ENCODE data around the gene IL6ST.
A peak's percentile ranks its signal among the peaks of the same experiment; 100 is the strongest.
"Not testable (repeated sequence)": the region's sequence is repeated elsewhere in the genome, so short reads cannot be mapped to it uniquely, and the experiment has no call there.

Gene IL6ST

GRCh38 chr5:55994495-55994997 is at the start of gene IL6ST:
Gene IL6ST (minus strand): TSS chr5:55994963. CDS start chr5:55976278, 18,685 bp downstream.
- Histone ChIP-seq H3K36me3 (ENCODE audit: control insufficient read depth, insufficient read depth, low read length, severe bottlenecking) (no peaks in the 10 kb centered on the region), H3K4me3 (ENCODE audit: low read length) (peak within 1 kb of the TSS; percentile 96), H3K27me3 (replicated peaks; ENCODE audit: control insufficient read depth, insufficient read depth, low read length) (no peaks in the 10 kb centered on the region), H3K4me1 (ENCODE audit: control insufficient read depth, insufficient read depth, low read length) (peaks cover 45% of the 10 kb centered on the region), H3K9me3 (ENCODE audit: control insufficient read depth, low read length) (no peaks in the 10 kb centered on the region), H3K9ac (ENCODE audit: low read length) (peak within 1 kb of the TSS; percentile 100)
- peak; percentile 81 for DNase-seq (ENCODE audit: low read depth)

GRCh38 chr5:56039985-56040384 is 45.2 kb upstream of the IL6ST start:
- H3K9me3 ChIP-seq (ENCODE audit: control insufficient read depth, low read length), result no peaks in the 10 kb centered on the region
- no peaks in the 10 kb centered on the region for H3K4me1 ChIP-seq (ENCODE audit: control insufficient read depth, insufficient read depth, low read length)
- H3K27me3 ChIP-seq (replicated peaks; ENCODE audit: control insufficient read depth, insufficient read depth, low read length), result no peaks in the 10 kb centered on the region
- H3K4me3 ChIP-seq (ENCODE audit: low read length), result no peak overlapping the region
- DNase-seq (ENCODE audit: low read depth), result no peak
- no peaks in the 10 kb centered on the region for H3K36me3 ChIP-seq (ENCODE audit: control insufficient read depth, insufficient read depth, low read length, severe bottlenecking)
- H3K9ac ChIP-seq (ENCODE audit: low read length), result no peak overlapping the region

- not testable (repeated sequence) for DNase-seq (ENCODE audit: low read depth); H3K36me3 ChIP-seq (ENCODE audit: control insufficient read depth, insufficient read depth, low read length, severe bottlenecking); H3K9ac ChIP-seq (ENCODE audit: low read length); H3K4me1 ChIP-seq (ENCODE audit: control insufficient read depth, insufficient read depth, low read length); H3K27me3 ChIP-seq (replicated peaks; ENCODE audit: control insufficient read depth, insufficient read depth, low read length); H3K4me3 ChIP-seq (ENCODE audit: low read length); H3K9me3 ChIP-seq (ENCODE audit: control insufficient read depth, low read length)
Observed at GRCh38 chr5:56038206-56038605, 43.4 kb upstream of the IL6ST start.

- no peak for DNase-seq (ENCODE audit: low read depth)
- Histone ChIP-seq H3K36me3 (ENCODE audit: control insufficient read depth, insufficient read depth, low read length, severe bottlenecking) (no peaks in the 10 kb centered on the region), H3K9me3 (ENCODE audit: control insufficient read depth, low read length) (no peaks in the 10 kb centered on the region), H3K27me3 (replicated peaks; ENCODE audit: control insufficient read depth, insufficient read depth, low read length) (no peaks in the 10 kb centered on the region), H3K9ac (ENCODE audit: low read length) (no peak overlapping the region), H3K4me3 (ENCODE audit: low read length) (no peak overlapping the region), H3K4me1 (ENCODE audit: control insufficient read depth, insufficient read depth, low read length) (no peaks in the 10 kb centered on the region)
Observed at GRCh38 chr5:56037531-56038010, 42.8 kb upstream of the IL6ST start.

- H3K4me1 ChIP-seq (ENCODE audit: control insufficient read depth, insufficient read depth, low read length); H3K4me3 ChIP-seq (ENCODE audit: low read length); H3K27me3 ChIP-seq (replicated peaks; ENCODE audit: control insufficient read depth, insufficient read depth, low read length); H3K9me3 ChIP-seq (ENCODE audit: control insufficient read depth, low read length); DNase-seq (ENCODE audit: low read depth); H3K36me3 ChIP-seq (ENCODE audit: control insufficient read depth, insufficient read depth, low read length, severe bottlenecking); H3K9ac ChIP-seq (ENCODE audit: low read length): not testable (repeated sequence)
Observed at GRCh38 chr5:56035394-56035793, 40.6 kb upstream of the IL6ST start.

- not testable (repeated sequence) for H3K27me3 ChIP-seq (replicated peaks; ENCODE audit: control insufficient read depth, insufficient read depth, low read length); H3K4me3 ChIP-seq (ENCODE audit: low read length); H3K9ac ChIP-seq (ENCODE audit: low read length); H3K9me3 ChIP-seq (ENCODE audit: control insufficient read depth, low read length); H3K36me3 ChIP-seq (ENCODE audit: control insufficient read depth, insufficient read depth, low read length, severe bottlenecking)
- DNase-seq (ENCODE audit: low read depth), result peak; percentile 79
- peaks cover 26% of the 10 kb centered on the region for H3K4me1 ChIP-seq (ENCODE audit: control insufficient read depth, insufficient read depth, low read length)
Observed at GRCh38 chr5:56029871-56030630, 35.3 kb upstream of the IL6ST start.

GRCh38 chr5:56029457-56029856 is 34.7 kb upstream of the IL6ST start:
- no peak for DNase-seq (ENCODE audit: low read depth)
- H3K4me3 ChIP-seq (ENCODE audit: low read length), result no peak overlapping the region
- no peaks in the 10 kb centered on the region for H3K9me3 ChIP-seq (ENCODE audit: control insufficient read depth, low read length)

GRCh38 chr5:56028708-56029107 is 33.9 kb upstream of the IL6ST start:
- Histone ChIP-seq H3K9ac (ENCODE audit: low read length) (no peak overlapping the region), H3K4me1 (ENCODE audit: control insufficient read depth, insufficient read depth, low read length) (peaks cover 26% of the 10 kb centered on the region), H3K27me3 (replicated peaks; ENCODE audit: control insufficient read depth, insufficient read depth, low read length) (no peaks in the 10 kb centered on the region), H3K36me3 (ENCODE audit: control insufficient read depth, insufficient read depth, low read length, severe bottlenecking) (no peaks in the 10 kb centered on the region), H3K4me3 (ENCODE audit: low read length) (no peak overlapping the region), H3K9me3 (ENCODE audit: control insufficient read depth, low read length) (no peaks in the 10 kb centered on the region)
- no peak for DNase-seq (ENCODE audit: low read depth)

More at GRCh38 chr5:56029457-56029856, 34.7 kb upstream of the IL6ST start:
- Histone ChIP-seq H3K27me3 (replicated peaks; ENCODE audit: control insufficient read depth, insufficient read depth, low read length) (no peaks in the 10 kb centered on the region), H3K36me3 (ENCODE audit: control insufficient read depth, insufficient read depth, low read length, severe bottlenecking) (no peaks in the 10 kb centered on the region), H3K4me1 (ENCODE audit: control insufficient read depth, insufficient read depth, low read length) (peaks cover 26% of the 10 kb centered on the region), H3K9ac (ENCODE audit: low read length) (no peak overlapping the region)

- H3K9me3 ChIP-seq (ENCODE audit: control insufficient read depth, low read length), result no peaks in the 10 kb centered on the region
- H3K9ac ChIP-seq (ENCODE audit: low read length), result no peak overlapping the region
- no peaks in the 10 kb centered on the region for H3K36me3 ChIP-seq (ENCODE audit: control insufficient read depth, insufficient read depth, low read length, severe bottlenecking)
- H3K27me3 ChIP-seq (replicated peaks; ENCODE audit: control insufficient read depth, insufficient read depth, low read length), result no peaks in the 10 kb centered on the region
- H3K4me1 ChIP-seq (ENCODE audit: control insufficient read depth, insufficient read depth, low read length), result peaks cover 26% of the 10 kb centered on the region
- peak; percentile 85 for DNase-seq (ENCODE audit: low read depth)
- no peak overlapping the region for H3K4me3 ChIP-seq (ENCODE audit: low read length)
Observed at GRCh38 chr5:56026863-56027300, 32.1 kb upstream of the IL6ST start.

GRCh38 chr5:56025151-56025885 is 30.6 kb upstream of the IL6ST start:
- no peak overlapping the region for H3K4me3 ChIP-seq (ENCODE audit: low read length)
- H3K9ac ChIP-seq (ENCODE audit: low read length), result no peak overlapping the region
- no peaks in the 10 kb centered on the region for H3K27me3 ChIP-seq (replicated peaks; ENCODE audit: control insufficient read depth, insufficient read depth, low read length)
- no peaks in the 10 kb centered on the region for H3K9me3 ChIP-seq (ENCODE audit: control insufficient read depth, low read length)
- peaks cover 26% of the 10 kb centered on the region for H3K4me1 ChIP-seq (ENCODE audit: control insufficient read depth, insufficient read depth, low read length)
- H3K36me3 ChIP-seq (ENCODE audit: control insufficient read depth, insufficient read depth, low read length, severe bottlenecking), result no peaks in the 10 kb centered on the region
- DNase-seq (ENCODE audit: low read depth), result peak; percentile 22

- Histone ChIP-seq H3K4me3 (ENCODE audit: low read length) (no peak overlapping the region), H3K4me1 (ENCODE audit: control insufficient read depth, insufficient read depth, low read length) (peaks cover 25% of the 10 kb centered on the region), H3K9ac (ENCODE audit: low read length) (no peak overlapping the region), H3K36me3 (ENCODE audit: control insufficient read depth, insufficient read depth, low read length, severe bottlenecking) (no peaks in the 10 kb centered on the region), H3K9me3 (ENCODE audit: control insufficient read depth, low read length) (no peaks in the 10 kb centered on the region), H3K27me3 (replicated peaks; ENCODE audit: control insufficient read depth, insufficient read depth, low read length) (no peaks in the 10 kb centered on the region)
- no peak for DNase-seq (ENCODE audit: low read depth)
Observed at GRCh38 chr5:56024810-56025150, 30.0 kb upstream of the IL6ST start.
